SU-DHL-6 (cell line): ENCODE results near the gene ADGRF5.

ENCODE experiments used
- H2AFZ ChIP-seq: fragments of 200-600 bp; sonication (generic); 2 replicates; pipeline ENCODE4 v1.6.1; 2014; ENCODE audit warnings: low read depth, mild to moderate bottlenecking, moderate library complexity, mixed read lengths, antibody characterized with exemption, low read length; ENCODE audit not compliant: severe bottlenecking
- H3F3A ChIP-seq: fragments of 200-600 bp; shearing (Covaris generic); 2 replicates; pipeline ENCODE4 v1.6.0; 2016; ENCODE audit warnings: antibody characterized with exemption, mild to moderate bottlenecking; ENCODE audit not compliant: insufficient read depth
- H3K27ac ChIP-seq: fragments of 200-600 bp; sonication (generic); 2 replicates; pipeline ENCODE4 v1.5.1; 2016; ENCODE audit warnings: low read depth, mild to moderate bottlenecking, low read length, moderate library complexity, mixed read lengths
- H3K27me3 ChIP-seq: fragments of 200-600 bp; sonication (generic), shearing (Covaris generic); 2 replicates; pipeline ENCODE4 v1.6.0; 2014; ENCODE audit warnings: mild to moderate bottlenecking, low read length
- H3K36me3 ChIP-seq: fragments of 200-600 bp; sonication (generic); 2 replicates; pipeline ENCODE4 v1.6.1; 2014; ENCODE audit warnings: mild to moderate bottlenecking, low read length, mixed read lengths
- H3K4me2 ChIP-seq: fragments of 300-600, 200-600 bp; shearing (Covaris generic), sonication (generic); 2 replicates; pipeline ENCODE4 v1.6.0; 2014; ENCODE audit warnings: low read length, low read depth, mild to moderate bottlenecking; ENCODE audit not compliant: poor library complexity, severe bottlenecking
- H3K4me3 ChIP-seq: fragments of 200-600 bp; sonication (generic); 2 replicates; pipeline ENCODE4 v1.5.1; 2014; ENCODE audit warnings: antibody characterized with exemption, low read length, mild to moderate bottlenecking, mixed read lengths; ENCODE audit not compliant: insufficient read depth, poor library complexity, severe bottlenecking
- H3K79me2 ChIP-seq: fragments of 200-600 bp; sonication (generic); 2 replicates; pipeline ENCODE4 v1.6.1; 2014; ENCODE audit warnings: mild to moderate bottlenecking, low read length, moderate library complexity; ENCODE audit not compliant: insufficient read depth
- H3K9ac ChIP-seq: fragments of 200-600 bp; sonication (generic); 2 replicates; pipeline ENCODE4 v1.7.0; 2014; ENCODE audit warnings: mild to moderate bottlenecking, low read length
- H3K9me2 ChIP-seq: fragments of 200-600 bp; sonication (generic); replicated peaks from 2 replicates; pipeline ENCODE4 v1.6.1; 2014; ENCODE audit warnings: low read length; ENCODE audit not compliant: insufficient read depth
- H3K9me3 ChIP-seq: fragments of 200-600 bp; sonication (generic); 2 replicates; pipeline ENCODE4 v1.6.1; 2014; ENCODE audit warnings: low read length, mixed read lengths; ENCODE audit not compliant: insufficient read depth
- H4K20me1 ChIP-seq: fragments of 200-600 bp; sonication (generic); 2 replicates; pipeline ENCODE4 v1.6.1; 2014; ENCODE audit warnings: low read depth, mild to moderate bottlenecking, antibody characterized with exemption, low read length, moderate library complexity, mixed read lengths
- EZH2phosphoT487 ChIP-seq: fragments of 200-600 bp; sonication (generic), shearing (Covaris generic); conservative IDR thresholded peaks from 2 replicates; pipeline ENCODE4 v1.6.1; 2018; ENCODE audit warnings: mild to moderate bottlenecking, antibody characterized with exemption, low read length, moderate library complexity, mixed read lengths
- TF ChIP-seq, protein P1 (sequence below): fragments of 200-600 bp; sonication (generic); IDR thresholded peaks from one replicate; pipeline ENCODE4 v1.5.1; 2017; ENCODE audit warnings: antibody characterized with exemption, mild to moderate bottlenecking, low read length, moderate library complexity; ENCODE audit not compliant: insufficient read depth, poor library complexity, severe bottlenecking

Gene ADGRF5

DNA sequence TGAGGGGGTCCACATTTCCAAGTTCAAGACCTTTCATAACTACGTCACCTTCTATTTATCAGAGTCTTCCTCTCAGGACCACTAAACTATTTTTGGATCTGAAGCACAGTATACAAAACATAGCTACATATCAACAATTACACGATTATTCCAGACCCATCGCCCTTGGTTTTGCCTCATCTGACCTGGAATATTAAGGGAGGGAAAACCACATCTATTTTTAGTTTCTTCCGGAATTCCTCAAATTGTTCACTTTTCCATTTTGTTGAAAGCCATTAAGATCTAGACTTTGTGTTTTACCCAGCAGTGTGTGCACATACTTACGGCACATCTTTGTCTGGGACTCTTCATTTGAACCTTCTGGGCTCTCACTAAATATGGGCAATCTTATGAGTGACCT, 12.0 kb upstream of the ADGRF5 start:
- Histone ChIP-seq H3K27me3 (no peaks in the 10 kb centered on the region), H4K20me1 (no peaks in the 10 kb centered on the region), H2AFZ (no peak overlapping the region), H3K79me2 (no peaks in the 10 kb centered on the region), H3K4me2 (no peak overlapping the region), H3K9me2 (no peaks in the 10 kb centered on the region), H3K4me3 (no peak overlapping the region), H3K9me3 (no peaks in the 10 kb centered on the region), H3K9ac (no peak overlapping the region), H3K27ac (no peak overlapping the region), H3F3A (no peaks in the 10 kb centered on the region), H3K36me3 (no peaks in the 10 kb centered on the region)
- TF ChIP-seq EZH2phosphoT487 = no peak
- TF ChIP-seq, protein P1, sequence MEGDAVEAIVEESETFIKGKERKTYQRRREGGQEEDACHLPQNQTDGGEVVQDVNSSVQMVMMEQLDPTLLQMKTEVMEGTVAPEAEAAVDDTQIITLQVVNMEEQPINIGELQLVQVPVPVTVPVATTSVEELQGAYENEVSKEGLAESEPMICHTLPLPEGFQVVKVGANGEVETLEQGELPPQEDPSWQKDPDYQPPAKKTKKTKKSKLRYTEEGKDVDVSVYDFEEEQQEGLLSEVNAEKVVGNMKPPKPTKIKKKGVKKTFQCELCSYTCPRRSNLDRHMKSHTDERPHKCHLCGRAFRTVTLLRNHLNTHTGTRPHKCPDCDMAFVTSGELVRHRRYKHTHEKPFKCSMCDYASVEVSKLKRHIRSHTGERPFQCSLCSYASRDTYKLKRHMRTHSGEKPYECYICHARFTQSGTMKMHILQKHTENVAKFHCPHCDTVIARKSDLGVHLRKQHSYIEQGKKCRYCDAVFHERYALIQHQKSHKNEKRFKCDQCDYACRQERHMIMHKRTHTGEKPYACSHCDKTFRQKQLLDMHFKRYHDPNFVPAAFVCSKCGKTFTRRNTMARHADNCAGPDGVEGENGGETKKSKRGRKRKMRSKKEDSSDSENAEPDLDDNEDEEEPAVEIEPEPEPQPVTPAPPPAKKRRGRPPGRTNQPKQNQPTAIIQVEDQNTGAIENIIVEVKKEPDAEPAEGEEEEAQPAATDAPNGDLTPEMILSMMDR = no peak

DNA sequence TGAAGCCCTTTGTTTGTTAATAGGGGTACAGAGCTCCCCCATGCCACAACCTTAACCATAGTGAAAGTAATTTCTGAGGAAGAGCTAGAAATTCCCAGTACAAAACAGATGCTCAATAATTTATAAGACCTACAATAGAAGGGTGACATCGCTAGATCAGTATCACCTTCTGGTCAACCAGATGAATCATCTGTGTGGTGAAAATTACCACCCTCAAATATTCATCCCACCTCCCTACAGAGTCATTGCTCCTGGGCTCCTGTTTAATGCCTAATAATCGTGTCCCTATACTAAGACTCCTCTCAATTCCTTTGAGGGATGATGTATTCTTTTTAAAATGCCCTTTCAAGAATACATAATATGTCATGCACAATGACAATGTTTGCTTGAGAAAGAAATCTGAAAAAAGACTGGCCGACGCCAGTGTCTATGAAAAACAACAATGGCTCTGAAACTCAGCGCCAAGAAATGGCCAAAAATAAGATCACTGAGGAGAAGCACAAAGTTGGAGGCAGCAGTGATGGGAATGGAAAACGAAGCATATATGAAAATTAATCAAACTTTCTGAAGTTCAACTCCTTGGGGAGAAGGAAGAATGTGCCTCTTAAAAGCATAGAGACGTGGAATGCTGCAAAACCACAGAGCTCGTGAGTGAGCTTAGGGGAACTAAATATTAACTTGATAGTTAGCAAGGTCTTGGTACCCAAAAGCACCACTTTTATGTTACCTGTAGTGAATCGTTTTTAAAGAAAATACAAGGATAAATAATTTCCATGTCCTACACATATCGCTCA, 11.0 kb upstream of the ADGRF5 start:
- Histone ChIP-seq H3K36me3 (no peaks in the 10 kb centered on the region), H3K9me2 (no peaks in the 10 kb centered on the region), H3K27ac (no peak overlapping the region), H4K20me1 (no peaks in the 10 kb centered on the region), H3K27me3 (no peaks in the 10 kb centered on the region), H3K79me2 (no peaks in the 10 kb centered on the region), H3K4me3 (no peak overlapping the region), H3K9ac (no peak overlapping the region), H2AFZ (no peak overlapping the region), H3F3A (no peaks in the 10 kb centered on the region), H3K9me3 (no peaks in the 10 kb centered on the region), H3K4me2 (no peak overlapping the region)
- TF ChIP-seq EZH2phosphoT487 = no peak

DNA sequence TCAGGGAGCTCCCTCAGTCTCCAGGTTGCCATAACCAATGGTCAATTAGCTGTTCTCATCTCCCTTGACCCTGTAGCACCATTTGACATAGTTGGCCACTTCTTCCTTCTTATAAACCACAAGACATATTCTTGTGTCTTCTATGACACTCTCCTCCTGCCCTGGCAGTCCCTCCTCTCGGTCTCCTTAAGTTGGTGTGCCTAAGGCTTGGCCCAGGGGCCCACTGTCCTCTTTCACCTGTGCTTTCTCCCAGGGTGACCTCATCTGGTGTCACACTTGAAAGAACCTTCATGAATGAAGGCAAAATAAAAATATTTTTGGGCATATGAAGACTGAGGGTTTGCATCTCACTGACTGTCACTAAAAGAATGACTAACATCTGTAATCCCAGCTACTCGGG, 9.7 kb upstream of the ADGRF5 start:
- no peaks in the 10 kb centered on the region for H3K36me3 ChIP-seq
- H3K4me2 ChIP-seq = no peak overlapping the region
- H3K4me3 ChIP-seq = no peak overlapping the region
- H3K27ac ChIP-seq = no peak overlapping the region
- no peak for TF ChIP-seq EZH2phosphoT487
- TF ChIP-seq, protein P1 = no peak
- H2AFZ ChIP-seq = no peak overlapping the region
- H3K9ac ChIP-seq = no peak overlapping the region
- no peaks in the 10 kb centered on the region for H4K20me1 ChIP-seq
- H3K27me3 ChIP-seq = no peaks in the 10 kb centered on the region
- no peaks in the 10 kb centered on the region for H3F3A ChIP-seq
- H3K9me2 ChIP-seq = no peaks in the 10 kb centered on the region
- no peaks in the 10 kb centered on the region for H3K9me3 ChIP-seq
- H3K79me2 ChIP-seq = no peaks in the 10 kb centered on the region

DNA sequence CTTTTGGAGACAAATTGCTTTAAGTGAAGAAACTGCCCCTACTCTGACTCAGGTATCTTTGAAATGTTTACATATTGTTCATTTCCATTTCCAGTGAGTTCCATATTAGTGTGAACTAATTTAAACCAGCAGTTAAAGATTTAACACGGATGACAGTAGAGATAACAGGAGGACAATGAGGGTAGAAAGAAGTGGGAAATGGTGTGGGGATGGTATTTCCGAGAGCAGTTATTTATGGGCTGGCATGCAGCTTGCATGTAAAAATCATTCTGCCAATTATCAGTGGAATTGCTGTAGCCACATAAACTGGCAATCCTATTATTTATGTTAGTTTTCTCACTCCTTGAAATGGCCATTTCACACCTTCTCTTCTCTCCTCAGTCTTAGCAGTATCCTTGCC, 8.6 kb upstream of the ADGRF5 start:
- no peak overlapping the region for H3K4me2 ChIP-seq
- H3K9me3 ChIP-seq = no peaks in the 10 kb centered on the region
- H3K79me2 ChIP-seq = no peaks in the 10 kb centered on the region
- no peaks in the 10 kb centered on the region for H4K20me1 ChIP-seq
- TF ChIP-seq EZH2phosphoT487 = no peak
- TF ChIP-seq, protein P1 = no peak
- no peaks in the 10 kb centered on the region for H3K36me3 ChIP-seq
- H3K27ac ChIP-seq = no peak overlapping the region
- no peak overlapping the region for H2AFZ ChIP-seq
- no peaks in the 10 kb centered on the region for H3K9me2 ChIP-seq
- H3K27me3 ChIP-seq = no peaks in the 10 kb centered on the region
- H3F3A ChIP-seq = no peaks in the 10 kb centered on the region
- H3K4me3 ChIP-seq = no peak overlapping the region
- H3K9ac ChIP-seq = no peak overlapping the region
